Measurements from ENCODE around the gene EPB41L4B. TPM values are rescaled to one million over a fixed set of nuclear protein-coding genes. Genes with fewer than 3 reads are reported as not detected.

EPB41L4B gene
- polyA plus RNA-seq, 1 donor from 2014 or later, result 4.1 TPM

GRCh38 chr9:109276469-109277440 is 44.1 kb downstream of the EPB41L4B start:
- Histone ChIP-seq H3K4me2 (ENCODE audit: low read length) (no peak overlapping the region), H3K4me3 (ENCODE audit: low read length) (no peak overlapping the region), H3K27me3 (ENCODE audit: insufficient read depth, low read depth, low read length) (no peaks in the 10 kb centered on the region), H3K79me2 (replicated peaks; ENCODE audit: insufficient read depth, low read length) (no peaks in the 10 kb centered on the region), H3K9ac (ENCODE audit: low read length) (no peak overlapping the region), H3K36me3 (ENCODE audit: insufficient read depth, low read length) (no peaks in the 10 kb centered on the region), H3K9me2 (ENCODE audit: insufficient read depth, low read length) (no peaks in the 10 kb centered on the region), H2AFZ (ENCODE audit: low read depth, low read length) (no peak overlapping the region), H4K20me1 (ENCODE audit: insufficient read depth) (no peaks in the 10 kb centered on the region), H3K9me3 (ENCODE audit: low read length) (no peaks in the 10 kb centered on the region), H3F3A (ENCODE audit: insufficient read depth, low read length, poor library complexity, severe bottlenecking) (no peaks in the 10 kb centered on the region), H3K27ac (ENCODE audit: low read length) (no peak overlapping the region)
- TF ChIP-seq EZH2 (IDR thresholded peaks at IDR 0.05; ENCODE audit: borderline replicate concordance, insufficient read depth, low read length, poor library complexity, severe bottlenecking), result no peak
- no peak for TF ChIP-seq SMC3 (conservative IDR thresholded peaks at IDR 0.05; ENCODE audit: poor library complexity)

GRCh38 chr9:109274884-109275730 is 45.8 kb downstream of the EPB41L4B start:
- no peak overlapping the region for H3K4me3 ChIP-seq (ENCODE audit: low read length)
- H3K27ac ChIP-seq (ENCODE audit: low read length), result no peak overlapping the region
- H3K27me3 ChIP-seq (ENCODE audit: insufficient read depth, low read depth, low read length), result no peaks in the 10 kb centered on the region
- no peak overlapping the region for H3K9ac ChIP-seq (ENCODE audit: low read length)
- no peaks in the 10 kb centered on the region for H3F3A ChIP-seq (ENCODE audit: insufficient read depth, low read length, poor library complexity, severe bottlenecking)
- no peak overlapping the region for H3K4me2 ChIP-seq (ENCODE audit: low read length)
- H4K20me1 ChIP-seq (ENCODE audit: insufficient read depth), result no peaks in the 10 kb centered on the region
- no peaks in the 10 kb centered on the region for H3K36me3 ChIP-seq (ENCODE audit: insufficient read depth, low read length)
- TF ChIP-seq SMC3 (conservative IDR thresholded peaks at IDR 0.05; ENCODE audit: poor library complexity), result no peak
- TF ChIP-seq TAF1 (IDR thresholded peaks at IDR 0.05; ENCODE audit: low read depth), result no peak
- TF ChIP-seq POLR2AphosphoS5 (IDR thresholded peaks at IDR 0.05), result no peak
- TF ChIP-seq EZH2 (IDR thresholded peaks at IDR 0.05; ENCODE audit: borderline replicate concordance, insufficient read depth, low read length, poor library complexity, severe bottlenecking), result no peak
- no peak for TF ChIP-seq CTCF (IDR thresholded peaks at IDR 0.05; ENCODE audit: poor library complexity, severe bottlenecking)
- TF ChIP-seq RAD21 (conservative IDR thresholded peaks at IDR 0.05), result no peak
- no peak for TF ChIP-seq REST (IDR thresholded peaks at IDR 0.05; ENCODE audit: borderline replicate concordance)
- no peak for TF ChIP-seq MXI1 (conservative IDR thresholded peaks at IDR 0.05; ENCODE audit: poor library complexity, severe bottlenecking)
- no peak for TF ChIP-seq EP300 (conservative IDR thresholded peaks at IDR 0.05; ENCODE audit: poor library complexity, severe bottlenecking)
- no peaks in the 10 kb centered on the region for H3K9me3 ChIP-seq (ENCODE audit: low read length)
- H3K79me2 ChIP-seq (replicated peaks; ENCODE audit: insufficient read depth, low read length), result no peaks in the 10 kb centered on the region
- H3K9me2 ChIP-seq (ENCODE audit: insufficient read depth, low read length), result no peaks in the 10 kb centered on the region
- H2AFZ ChIP-seq (ENCODE audit: low read depth, low read length), result no peak overlapping the region

Data from neural cell (in vitro differentiated cells).